Trophoblast cell (in vitro differentiated cells and primary cell): ENCODE results near the gene MIPOL1.

Experiments
- DNase-seq, 2 donors: peaks; one replicate each; pipeline ENCODE4 v3.0.0-alpha.2; 2016
- H2AFZ ChIP-seq: 2 replicates; pipeline ENCODE4 v1.6.1; 2013; ENCODE audit warnings: low read length, moderate library complexity, mild to moderate bottlenecking; ENCODE audit not compliant: insufficient read depth, poor library complexity
- H2AK5ac ChIP-seq: 2 replicates; pipeline ENCODE4 v1.6.1; 2013; ENCODE audit warnings: mild to moderate bottlenecking, low read length
- H2BK120ac ChIP-seq: 2 replicates; pipeline ENCODE4 v1.6.1; 2013; ENCODE audit warnings: low read length, mild to moderate bottlenecking, moderate library complexity; ENCODE audit not compliant: insufficient read depth, poor library complexity
- H2BK12ac ChIP-seq: 2 replicates; pipeline ENCODE4 v1.6.1; 2013; ENCODE audit warnings: mild to moderate bottlenecking, low read length, moderate library complexity
- H2BK5ac ChIP-seq: 2 replicates; pipeline ENCODE4 v1.6.1; 2013; ENCODE audit warnings: low read length, low read depth, moderate library complexity, mild to moderate bottlenecking; ENCODE audit not compliant: poor library complexity
- H3K14ac ChIP-seq: 2 replicates; pipeline ENCODE4 v1.6.1; 2013; ENCODE audit warnings: mild to moderate bottlenecking, low read length
- H3K18ac ChIP-seq: 2 replicates; pipeline ENCODE4 v1.6.1; 2013; ENCODE audit warnings: mild to moderate bottlenecking, low read length
- H3K23ac ChIP-seq: 2 replicates; pipeline ENCODE4 v1.6.1; 2013; ENCODE audit warnings: low read length
- H3K27ac ChIP-seq: 2 replicates; pipeline ENCODE4 v1.5.1; 2013; ENCODE audit warnings: low read depth, mild to moderate bottlenecking, inconsistent platforms, low read length, moderate library complexity
- H3K27me3 ChIP-seq: 2 replicates; pipeline ENCODE4 v1.6.1; 2013; ENCODE audit warnings: inconsistent platforms, mild to moderate bottlenecking, low read length, moderate library complexity; ENCODE audit not compliant: insufficient read depth
- H3K36me3 ChIP-seq, 2 experiments: 1 replicate in 1 of 2; 2 replicates in 1 of 2; pipeline ENCODE4 v1.6.1; 2013; ENCODE audit warnings: low read length in 2 of 2, mild to moderate bottlenecking in 2 of 2, moderate library complexity in 1 of 2; ENCODE audit not compliant: insufficient read depth in 2 of 2, control insufficient read depth in 1 of 2
- H3K4ac ChIP-seq: 2 replicates; pipeline ENCODE4 v1.6.1; 2013; ENCODE audit warnings: low read depth, mild to moderate bottlenecking, low read length, moderate library complexity
- H3K4me1 ChIP-seq, 2 experiments: 1 replicate in 1 of 2; 2 replicates in 1 of 2; pipeline ENCODE4 v1.6.1; 2013; ENCODE audit warnings: low read length in 2 of 2, mild to moderate bottlenecking in 2 of 2, moderate library complexity in 1 of 2; ENCODE audit not compliant: insufficient read depth in 2 of 2, control insufficient read depth in 1 of 2
- H3K4me2 ChIP-seq: 2 replicates; pipeline ENCODE4 v1.6.1; 2013; ENCODE audit warnings: inconsistent platforms, mild to moderate bottlenecking, low read length, moderate library complexity
- H3K4me3 ChIP-seq: 2 replicates; pipeline ENCODE4 v1.5.1; 2013; ENCODE audit warnings: mild to moderate bottlenecking, low read depth, low read length, inconsistent platforms
- H3K79me1 ChIP-seq: one replicate; pipeline ENCODE4 v1.6.1; 2013; ENCODE audit warnings: low read length
- H3K79me2 ChIP-seq: 2 replicates; pipeline ENCODE4 v1.6.1; 2013; ENCODE audit warnings: low read length, mild to moderate bottlenecking; ENCODE audit not compliant: control insufficient read depth, insufficient read depth, poor library complexity
- H3K9ac ChIP-seq: 2 replicates; pipeline ENCODE4 v1.6.1; 2013; ENCODE audit warnings: mild to moderate bottlenecking, low read length
- H3K9me3 ChIP-seq: 2 replicates; pipeline ENCODE4 v1.6.1; 2013; ENCODE audit warnings: low read depth, mild to moderate bottlenecking, control low read depth, inconsistent platforms, low read length; ENCODE audit not compliant: insufficient read depth
- H4K12ac ChIP-seq: 2 replicates; pipeline ENCODE4 v1.6.1; 2013; ENCODE audit warnings: low read depth, mild to moderate bottlenecking, low read length, moderate library complexity
- H4K8ac ChIP-seq: 2 replicates; pipeline ENCODE4 v1.6.1; 2013; ENCODE audit warnings: low read depth, mild to moderate bottlenecking, low read length, moderate library complexity
- H4K91ac ChIP-seq: one replicate; pipeline ENCODE4 v1.6.1; 2013; ENCODE audit warnings: low read depth, mild to moderate bottlenecking, low read length, moderate library complexity
- WGBS: extraction: QIAGEN DNeasy Blood & Tissue Kit; methylation state at CpG from one replicate; pipeline ENCODE4 v1.1.7; 2013; ENCODE audit warnings: missing lambda C conversion rate; ENCODE audit not compliant: insufficient read length, insufficient coverage; ENCODE audit errors: extremely low coverage; 5-methylcytosine and 5-hydroxymethylcytosine counted together

Gene MIPOL1

GRCh38 chr14:37565550-37565949 is 367.8 kb downstream of the MIPOL1 start:
- Histone ChIP-seq H4K8ac (no peak overlapping the region), H3K27me3 (no peaks in the 10 kb centered on the region), H3K4me3 (no peak overlapping the region), H3K27ac (no peak overlapping the region), H4K91ac (no peak overlapping the region), H3K9ac (no peak overlapping the region), H2BK120ac (no peak overlapping the region), H3K4me1 (no peaks in the 10 kb centered on the region), H3K18ac (no peak overlapping the region), H2AFZ (no peak overlapping the region), H3K9me3 (no peaks in the 10 kb centered on the region), H3K4ac (no peak overlapping the region), H3K4me2 (no peak overlapping the region), H3K79me2 (no peaks in the 10 kb centered on the region), H4K12ac (no peak overlapping the region), H3K23ac (no peak overlapping the region), H3K79me1 (no peaks in the 10 kb centered on the region), H2AK5ac (no peak overlapping the region), H3K14ac (no peak overlapping the region), H2BK5ac (no peak overlapping the region), H3K36me3 (no peaks in the 10 kb centered on the region), H2BK12ac (no peak overlapping the region)
- WGBS: no CpG with 5 or more reads among the region's 1 CpG
- no peak for DNase-seq

- Histone ChIP-seq H4K8ac (no peak overlapping the region), H3K4me1 (no peaks in the 10 kb centered on the region), H3K9me3 (no peaks in the 10 kb centered on the region), H4K91ac (no peak overlapping the region), H3K4ac (no peak overlapping the region), H3K18ac (no peak overlapping the region), H3K23ac (no peak overlapping the region), H3K4me2 (no peak overlapping the region), H3K27me3 (no peaks in the 10 kb centered on the region), H3K36me3 (no peaks in the 10 kb centered on the region), H2AK5ac (no peak overlapping the region), H3K79me1 (no peaks in the 10 kb centered on the region), H2AFZ (no peak overlapping the region), H3K4me3 (no peak overlapping the region), H4K12ac (no peak overlapping the region), H3K14ac (no peak overlapping the region), H2BK12ac (no peak overlapping the region), H3K9ac (no peak overlapping the region), H2BK120ac (no peak overlapping the region), H3K79me2 (no peaks in the 10 kb centered on the region), H2BK5ac (no peak overlapping the region), H3K27ac (no peak overlapping the region)
- WGBS: no CpG with 5 or more reads among the region's 3 CpGs
- DNase-seq: no peak
Observed at GRCh38 chr14:37566811-37567371, 369.2 kb downstream of the MIPOL1 start.

GRCh38 chr14:37569729-37570128 is 372.0 kb downstream of the MIPOL1 start:
- Histone ChIP-seq H4K91ac (no peak overlapping the region), H3K79me2 (no peaks in the 10 kb centered on the region), H2BK120ac (no peak overlapping the region), H4K12ac (no peak overlapping the region), H3K4me1 (no peaks in the 10 kb centered on the region), H2BK5ac (no peak overlapping the region), H2AK5ac (no peak overlapping the region), H2BK12ac (no peak overlapping the region), H3K4me3 (no peak overlapping the region), H3K4me2 (no peak overlapping the region), H3K27me3 (no peaks in the 10 kb centered on the region), H3K23ac (no peak overlapping the region), H2AFZ (no peak overlapping the region), H3K9ac (no peak overlapping the region), H3K79me1 (no peaks in the 10 kb centered on the region), H4K8ac (no peak overlapping the region), H3K4ac (no peak overlapping the region), H3K36me3 (no peaks in the 10 kb centered on the region), H3K14ac (no peak overlapping the region), H3K27ac (no peak overlapping the region), H3K9me3 (no peaks in the 10 kb centered on the region), H3K18ac (no peak overlapping the region)
- no peak for DNase-seq
- WGBS: no CpG with 5 or more reads among the region's 7 CpGs

- Histone ChIP-seq H3K27ac (no peak overlapping the region), H3K9ac (no peak overlapping the region), H2AFZ (no peak overlapping the region), H2BK5ac (no peak overlapping the region), H3K4me1 (no peaks in the 10 kb centered on the region), H2AK5ac (no peak overlapping the region), H2BK12ac (no peak overlapping the region), H3K4me2 (no peak overlapping the region), H4K12ac (no peak overlapping the region), H3K79me1 (no peaks in the 10 kb centered on the region), H3K4me3 (no peak overlapping the region), H3K79me2 (no peaks in the 10 kb centered on the region), H3K4ac (no peak overlapping the region), H3K14ac (no peak overlapping the region), H3K36me3 (no peaks in the 10 kb centered on the region), H3K18ac (no peak overlapping the region), H3K9me3 (no peaks in the 10 kb centered on the region), H3K23ac (no peak overlapping the region), H4K91ac (no peak overlapping the region), H3K27me3 (no peaks in the 10 kb centered on the region), H4K8ac (no peak overlapping the region), H2BK120ac (no peak overlapping the region)
- 100% methylated on average over 1 of the region's 4 CpGs for WGBS
- no peak for DNase-seq
Observed at GRCh38 chr14:37571391-37571790, 373.7 kb downstream of the MIPOL1 start.
